ENCODE data around the gene CROT.

The CROT gene

GRCh38 chr7:87341441-87341840 is 4.0 kb upstream of the CROT start:
- DNase-seq (ENCODE audit: low spot score), result no peak
- no peak overlapping the region for H3K27ac ChIP-seq
- TF ChIP-seq CTCF (IDR thresholded peaks at IDR 0.05), result no peak
- no peak overlapping the region for H3K4me3 ChIP-seq

DNA sequence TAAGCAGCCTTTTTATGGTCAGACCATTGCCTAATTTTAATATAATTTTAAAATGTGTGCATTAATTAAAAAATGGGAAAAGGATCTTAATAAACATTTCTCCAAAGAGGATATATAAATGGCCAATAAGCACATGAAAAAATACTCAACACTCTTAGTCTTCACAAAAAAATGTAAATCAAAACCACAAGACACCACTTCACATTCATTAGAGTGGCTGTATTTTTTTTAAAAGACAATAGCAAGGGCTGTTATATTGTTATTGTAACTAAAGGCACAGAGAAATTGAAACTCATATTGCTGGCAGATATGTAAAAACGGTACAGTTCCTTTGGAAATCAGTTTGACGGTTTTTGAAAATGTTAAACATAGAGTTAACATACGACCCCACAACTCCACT is 3.2 kb upstream of the CROT start:
- TF ChIP-seq CTCF (IDR thresholded peaks at IDR 0.05), result no peak
- H3K27ac ChIP-seq, result no peak overlapping the region
- H3K4me3 ChIP-seq, result no peak overlapping the region
- DNase-seq (ENCODE audit: low spot score), result no peak

- Histone ChIP-seq H3K27ac (peak overlapping the region; percentile 78 to 91), H3K4me3 (peak overlapping the region; percentile 75)
- DNase-seq (ENCODE audit: low spot score), result no peak
- TF ChIP-seq CTCF (IDR thresholded peaks at IDR 0.05), result no peak
Observed at GRCh38 chr7:87344446-87344845, 1.0 kb upstream of the CROT start.

DNA sequence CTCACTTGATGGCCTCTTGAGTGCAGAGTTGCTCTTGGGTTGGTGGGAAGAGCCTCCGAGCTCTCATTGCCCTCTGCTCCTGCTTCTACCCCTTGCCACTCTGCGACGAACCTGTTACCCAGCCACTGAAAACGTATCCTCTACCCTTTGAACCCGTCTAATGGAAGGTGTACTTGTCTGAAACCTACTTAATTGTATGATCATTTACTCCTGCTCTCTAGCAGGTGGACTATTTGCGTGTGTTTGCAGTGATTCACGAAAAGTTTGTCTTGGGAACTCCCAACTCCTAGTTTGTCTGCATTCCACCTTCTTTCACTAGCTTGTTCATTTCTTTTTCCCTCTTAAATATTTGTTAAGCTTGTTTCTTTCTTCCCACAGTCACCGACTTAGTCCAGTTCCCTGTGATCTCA is 503 bp downstream of the CROT start:
- Histone ChIP-seq H3K4me3 (peak overlapping the region; percentile 75), H3K27ac (peak overlapping the region; percentile 78 to 91)
- no peak for TF ChIP-seq CTCF (IDR thresholded peaks at IDR 0.05)
- no peak for DNase-seq (ENCODE audit: low spot score)

DNA sequence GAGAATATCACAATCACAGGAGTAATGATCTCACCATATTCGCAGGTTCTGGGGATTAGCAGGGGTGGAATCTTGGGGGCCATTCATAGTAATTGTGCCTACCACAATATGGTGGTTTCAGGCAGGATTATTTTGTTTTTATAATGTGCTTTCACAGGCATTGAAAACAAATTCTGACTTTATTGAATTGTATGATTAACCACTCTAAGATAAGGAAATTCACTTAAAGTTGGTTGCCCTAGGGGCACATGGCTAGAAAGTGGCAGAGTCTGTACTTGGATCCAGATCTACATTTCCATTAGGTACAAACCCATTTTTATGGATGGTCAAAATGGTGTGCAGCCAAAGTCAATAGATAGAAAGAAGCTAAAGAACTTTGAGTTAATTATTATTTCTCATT is 1.7 kb downstream of the CROT start:
- DNase-seq (ENCODE audit: low spot score), result no peak
- H3K4me3 ChIP-seq, result no peak overlapping the region
- no peak for TF ChIP-seq CTCF (IDR thresholded peaks at IDR 0.05)
- no peak overlapping the region for H3K27ac ChIP-seq

DNA sequence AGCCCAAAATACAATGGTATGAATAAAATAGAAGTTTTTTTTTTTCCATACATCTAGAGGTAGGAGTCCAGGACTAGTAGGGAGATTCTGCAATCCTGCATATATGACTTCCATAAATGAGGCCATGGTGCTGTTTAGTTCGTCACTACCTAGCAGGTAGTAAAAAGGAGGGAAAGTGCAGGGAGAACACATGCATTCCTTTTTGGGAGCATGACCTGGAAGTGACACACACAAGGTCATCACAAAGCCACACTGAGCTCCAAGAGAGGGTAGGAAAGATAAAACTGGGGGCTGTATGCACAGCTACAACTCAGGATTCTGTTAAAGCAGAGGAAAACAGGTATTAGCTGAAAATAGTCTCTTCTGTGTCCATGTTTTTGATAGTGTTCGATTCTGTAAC is 2.2 kb downstream of the CROT start:
- H3K4me3 ChIP-seq, result no peak overlapping the region
- H3K27ac ChIP-seq, result no peak overlapping the region
- TF ChIP-seq CTCF (IDR thresholded peaks at IDR 0.05), result no peak
- DNase-seq (ENCODE audit: low spot score), result no peak

GRCh38 chr7:87354749-87355148 is 9.3 kb downstream of the CROT start:
- DNase-seq (ENCODE audit: low spot score), result no peak
- Histone ChIP-seq H3K27ac (no peak overlapping the region), H3K4me3 (no peak overlapping the region)
- TF ChIP-seq CTCF (IDR thresholded peaks at IDR 0.05), result no peak

All from coronary artery (tissue), 2 donors.